ENCODE measurements around the gene RENBP.

DNA sequence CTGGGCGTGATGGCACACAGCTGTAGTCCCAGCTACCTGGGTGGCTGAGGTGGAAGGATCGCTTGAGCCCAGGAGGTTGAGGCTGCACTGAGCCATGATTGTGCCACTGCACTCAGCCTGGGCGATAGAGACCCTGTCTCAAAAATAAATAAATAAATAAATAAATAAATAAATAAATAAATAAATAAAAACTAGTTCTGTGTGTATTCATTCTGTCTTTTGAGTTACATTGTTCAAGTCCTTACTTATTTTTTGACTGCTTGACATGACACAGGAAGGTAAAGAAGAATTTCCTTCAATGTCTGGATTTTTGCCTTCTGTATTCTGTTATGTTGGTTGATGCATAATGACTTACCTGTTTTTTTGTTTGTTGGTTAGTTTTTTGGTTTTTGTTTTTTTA, 7.4 kb downstream of the RENBP start:
- TF ChIP-seq, protein P1, sequence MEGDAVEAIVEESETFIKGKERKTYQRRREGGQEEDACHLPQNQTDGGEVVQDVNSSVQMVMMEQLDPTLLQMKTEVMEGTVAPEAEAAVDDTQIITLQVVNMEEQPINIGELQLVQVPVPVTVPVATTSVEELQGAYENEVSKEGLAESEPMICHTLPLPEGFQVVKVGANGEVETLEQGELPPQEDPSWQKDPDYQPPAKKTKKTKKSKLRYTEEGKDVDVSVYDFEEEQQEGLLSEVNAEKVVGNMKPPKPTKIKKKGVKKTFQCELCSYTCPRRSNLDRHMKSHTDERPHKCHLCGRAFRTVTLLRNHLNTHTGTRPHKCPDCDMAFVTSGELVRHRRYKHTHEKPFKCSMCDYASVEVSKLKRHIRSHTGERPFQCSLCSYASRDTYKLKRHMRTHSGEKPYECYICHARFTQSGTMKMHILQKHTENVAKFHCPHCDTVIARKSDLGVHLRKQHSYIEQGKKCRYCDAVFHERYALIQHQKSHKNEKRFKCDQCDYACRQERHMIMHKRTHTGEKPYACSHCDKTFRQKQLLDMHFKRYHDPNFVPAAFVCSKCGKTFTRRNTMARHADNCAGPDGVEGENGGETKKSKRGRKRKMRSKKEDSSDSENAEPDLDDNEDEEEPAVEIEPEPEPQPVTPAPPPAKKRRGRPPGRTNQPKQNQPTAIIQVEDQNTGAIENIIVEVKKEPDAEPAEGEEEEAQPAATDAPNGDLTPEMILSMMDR (IDR thresholded peaks at IDR 0.05): no peak
- no peak for TF ChIP-seq POLR2A (IDR thresholded peaks at IDR 0.05)
